HG02798 (cell line): ENCODE measurements around the gene EPM2A.

Experiments
- ATAC-seq: cut with Tn5 transposase; IDR thresholded peaks from one replicate; pipeline ENCODE4 v1.9.1; 2021; ENCODE audit warnings: mild to moderate bottlenecking; ENCODE audit not compliant: unreplicated experiment, poor library complexity

EPM2A gene

DNA sequence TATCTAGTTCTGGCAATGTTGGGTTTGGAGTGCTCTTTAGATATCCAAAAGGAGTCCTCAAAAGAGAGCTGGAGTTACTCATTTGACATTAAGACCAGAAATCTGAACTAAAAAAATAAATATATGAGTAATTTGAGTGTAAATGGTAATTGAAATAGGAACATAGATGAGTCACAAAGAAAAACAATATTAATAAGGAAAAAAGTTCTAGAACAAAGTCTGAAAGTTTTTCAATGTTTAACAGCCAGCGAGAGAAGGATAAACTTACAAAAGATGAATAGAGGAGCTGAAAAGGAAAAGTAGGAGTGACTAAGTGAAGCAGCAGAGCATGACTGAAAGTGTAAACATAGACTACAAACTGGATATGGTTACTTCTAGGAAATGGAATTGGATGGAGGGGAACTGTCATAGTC, 46.8 kb downstream of the EPM2A start:
- no peak for ATAC-seq

DNA sequence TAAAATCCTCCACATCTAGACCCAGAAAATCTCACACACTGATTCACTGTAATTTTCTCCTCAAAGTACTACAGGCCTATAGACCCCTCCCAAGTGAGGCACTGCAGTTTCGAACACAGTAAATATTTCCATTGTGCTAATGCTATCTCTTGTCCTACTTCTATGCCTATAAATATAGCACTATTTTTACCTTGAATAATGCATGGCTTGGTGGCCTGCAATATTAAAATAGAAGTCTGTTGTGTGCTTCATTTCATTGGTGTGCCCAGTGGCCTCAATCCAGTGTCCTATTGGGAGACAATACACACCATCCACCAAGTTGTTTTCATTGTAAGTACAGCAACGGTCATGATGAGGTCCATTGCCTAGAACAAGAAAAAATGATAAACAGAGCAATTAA, 49.4 kb downstream of the EPM2A start:
- no peak for ATAC-seq

DNA sequence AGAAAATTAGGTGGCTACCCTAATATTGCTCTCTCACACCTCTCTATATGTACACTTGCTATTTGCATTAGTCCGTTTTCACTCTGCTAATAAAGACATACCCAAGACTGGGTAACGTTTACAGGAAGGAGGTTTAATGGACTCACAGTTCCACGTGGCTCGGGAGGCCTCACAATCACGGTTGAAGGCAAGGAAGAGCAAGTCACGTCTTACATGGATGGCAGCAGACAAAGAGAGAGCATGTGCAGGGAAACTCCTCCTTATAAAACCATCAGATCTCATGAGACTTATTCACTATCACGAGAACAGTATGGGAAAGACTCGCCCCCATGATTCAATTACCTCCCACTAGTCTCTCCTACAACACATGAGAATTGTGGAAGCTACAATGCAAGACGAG, 53.4 kb downstream of the EPM2A start:
- no peak for ATAC-seq

DNA sequence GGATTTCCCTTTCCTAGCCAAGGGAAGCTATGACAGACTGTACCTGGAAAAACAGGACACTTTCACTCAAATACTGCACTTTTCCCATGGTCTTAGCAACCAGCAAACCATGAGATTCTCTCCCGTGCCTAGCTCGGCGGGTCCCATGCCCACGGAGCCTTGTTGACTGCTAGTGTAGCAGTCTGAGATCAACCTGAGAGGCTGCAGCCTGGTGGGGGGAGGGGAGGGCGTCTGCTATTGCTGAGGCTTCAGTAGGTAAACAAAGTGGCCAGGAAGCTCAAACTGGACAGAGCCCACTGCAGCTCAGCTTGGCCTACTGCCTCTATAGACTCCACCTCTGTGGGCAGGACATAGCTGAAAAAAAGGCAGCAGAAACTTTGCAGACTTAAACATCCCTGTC, 61.8 kb downstream of the EPM2A start:
- no peak for ATAC-seq

DNA sequence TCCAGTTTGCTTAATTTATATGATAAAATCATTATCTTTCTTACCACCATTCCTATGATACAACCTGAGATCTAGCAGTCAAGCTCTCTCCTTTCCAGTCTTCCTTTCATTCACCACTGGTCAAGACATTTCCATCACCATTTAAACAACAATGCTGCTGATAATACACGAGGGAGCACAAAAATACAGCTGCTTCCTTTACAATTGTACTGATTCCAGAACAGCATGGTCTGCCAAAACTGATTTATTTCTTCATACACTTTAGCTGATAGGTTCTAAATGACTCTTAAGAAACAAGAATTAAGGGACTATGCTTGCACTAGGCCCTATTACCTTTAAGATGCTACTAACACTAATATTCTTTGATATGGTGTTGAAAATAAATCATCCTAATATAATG, 65.0 kb downstream of the EPM2A start:
- no peak for ATAC-seq

DNA sequence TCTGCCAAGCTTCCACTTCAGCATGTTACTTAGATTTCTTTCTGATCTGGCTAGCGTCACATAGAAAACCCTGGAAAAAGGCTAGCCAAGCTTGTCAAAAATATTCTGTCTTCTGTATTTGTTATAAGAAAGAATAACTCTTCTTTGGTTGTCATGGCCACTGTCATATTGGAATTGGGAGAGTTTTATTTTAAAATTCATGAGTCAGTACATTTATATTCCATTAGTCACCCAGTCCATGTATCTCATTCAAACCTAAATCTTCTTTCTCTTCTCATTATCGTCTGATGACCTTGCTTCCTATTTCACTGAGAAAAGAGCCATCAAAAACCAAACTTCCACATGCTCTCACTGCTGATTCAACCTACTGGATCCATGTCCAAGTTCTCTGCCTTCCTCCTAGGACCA, 65.7 kb downstream of the EPM2A start:
- ATAC-seq = no peak

DNA sequence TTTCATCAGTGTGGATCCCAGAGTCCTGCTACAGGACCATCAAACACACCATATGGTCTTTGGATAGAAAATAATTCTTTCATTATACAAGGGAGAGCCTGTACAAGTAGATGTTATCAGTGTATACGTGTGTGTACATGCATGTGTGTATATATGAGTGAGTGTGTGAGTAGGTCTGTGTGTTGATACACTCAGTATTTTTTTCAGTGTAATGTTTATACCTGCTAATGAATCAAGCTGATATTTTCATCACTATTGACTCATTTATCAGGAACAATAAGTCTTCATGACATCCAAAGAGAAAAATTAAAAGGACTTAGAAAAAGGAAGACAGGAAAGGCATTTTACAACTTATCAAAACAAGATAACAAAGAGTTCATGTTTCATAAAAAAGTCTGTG, 66.5 kb downstream of the EPM2A start:
- no peak for ATAC-seq

DNA sequence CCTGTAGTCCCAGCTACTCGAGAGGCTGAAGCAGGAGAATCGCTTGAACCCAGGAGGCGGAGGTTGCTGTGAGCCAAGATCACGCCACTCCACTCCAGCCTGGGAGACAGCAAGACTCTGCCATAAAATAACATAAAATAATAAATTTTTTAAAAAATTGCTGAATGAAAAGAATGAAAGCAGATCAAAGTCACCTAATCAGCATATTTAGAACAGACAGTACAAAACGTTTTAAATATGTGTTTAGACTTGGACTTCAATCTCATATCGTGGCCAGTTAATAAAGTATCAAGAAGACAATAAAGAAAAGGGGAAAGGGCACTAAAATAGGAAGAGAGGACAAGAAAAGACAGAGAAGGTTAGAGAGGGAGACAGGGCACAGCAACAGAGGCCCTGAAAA, 74.6 kb downstream of the EPM2A start:
- no peak for ATAC-seq

DNA sequence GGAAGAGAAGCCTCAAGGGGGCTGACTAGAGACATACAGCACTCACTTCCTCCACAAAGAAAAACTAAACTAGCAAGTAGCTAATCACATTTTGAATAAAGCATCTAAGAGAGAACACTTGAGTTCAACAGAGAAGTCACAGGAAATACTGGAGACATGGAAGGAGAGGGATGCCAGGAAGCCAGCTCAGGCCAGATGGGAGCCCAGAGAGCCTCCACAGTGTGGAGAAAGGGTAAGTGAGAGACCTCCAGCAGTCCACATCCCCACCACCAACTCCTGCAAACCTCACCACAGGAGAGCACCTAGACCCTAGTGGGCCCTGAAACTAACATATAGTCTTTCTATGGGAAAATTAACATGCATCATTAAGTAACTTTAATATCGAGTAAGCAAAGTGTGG, 79.2 kb downstream of the EPM2A start:
- ATAC-seq = no peak

DNA sequence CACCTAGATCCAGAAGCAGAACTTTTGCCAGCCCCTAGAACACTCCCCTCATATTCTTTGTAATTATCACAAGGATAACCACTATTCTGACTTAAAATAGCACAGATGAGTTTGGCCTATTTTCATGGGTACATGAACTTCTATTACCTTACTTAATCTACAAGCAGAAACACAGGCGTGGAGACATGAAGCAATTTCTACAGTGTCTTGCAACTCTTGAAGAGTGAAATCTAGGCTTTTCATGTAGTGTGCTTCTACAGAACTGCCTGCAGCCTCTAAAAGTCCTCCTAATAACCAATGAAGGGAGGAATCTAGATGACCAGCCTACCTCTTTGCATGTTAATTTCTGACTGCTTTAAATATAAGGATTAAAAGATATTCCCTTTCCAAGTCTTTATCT, 82.7 kb downstream of the EPM2A start:
- no peak for ATAC-seq

DNA sequence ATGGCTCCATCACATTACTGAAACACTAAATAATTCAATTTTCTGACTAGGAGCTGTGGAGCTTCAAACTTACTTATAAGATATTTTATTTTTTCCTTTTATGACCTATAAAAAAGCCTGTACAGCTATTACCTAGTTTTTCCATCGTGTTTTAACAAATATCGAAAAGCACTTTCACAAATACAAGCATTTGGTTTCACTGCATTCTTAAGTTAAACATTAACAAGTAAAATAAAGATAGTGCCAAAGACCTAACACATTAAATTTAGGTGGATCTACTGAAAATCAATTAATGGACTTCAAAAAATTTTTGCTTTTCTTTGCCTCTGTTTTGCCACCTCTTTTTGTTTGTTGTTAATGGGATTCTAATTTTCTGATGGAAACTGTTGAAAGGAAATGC, 83.3 kb downstream of the EPM2A start:
- ATAC-seq = no peak

DNA sequence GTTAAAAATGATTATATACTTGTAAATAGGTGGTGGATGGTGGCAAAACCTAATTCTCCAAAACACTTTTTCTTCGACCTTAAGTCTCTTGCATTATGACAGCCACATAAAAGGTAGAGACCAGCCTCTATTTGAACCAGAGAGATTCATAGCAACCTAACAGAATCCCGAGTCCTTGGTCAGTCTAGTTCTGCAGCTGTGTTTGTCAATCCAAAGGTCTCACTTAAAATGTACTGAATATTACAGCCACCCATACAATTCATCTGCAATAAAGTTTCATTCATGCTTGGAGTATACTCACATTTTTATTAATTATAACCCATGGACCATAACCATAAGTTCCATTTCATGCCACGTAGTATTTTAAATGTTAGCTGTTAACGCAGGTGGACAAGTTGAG, 87.2 kb downstream of the EPM2A start:
- no peak for ATAC-seq

DNA sequence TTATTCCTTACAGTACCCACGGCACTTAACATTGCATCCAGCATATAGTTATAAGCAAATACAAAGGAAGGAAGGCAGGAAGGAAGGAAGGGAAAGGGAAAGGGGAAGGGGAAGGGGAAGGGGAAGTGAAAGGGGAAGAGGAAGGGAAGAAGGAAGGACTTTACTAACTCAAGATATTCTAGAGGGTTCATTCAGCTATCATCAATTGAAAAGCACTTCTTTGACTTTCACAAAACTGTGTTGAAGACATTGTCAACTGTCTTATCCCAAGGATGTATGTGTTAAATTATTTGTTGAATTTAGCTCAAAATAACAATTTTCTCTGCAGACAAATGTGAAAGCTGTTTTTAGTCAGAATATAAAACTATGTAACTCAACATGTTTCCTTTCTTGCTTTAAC, 87.7 kb downstream of the EPM2A start:
- no peak for ATAC-seq

DNA sequence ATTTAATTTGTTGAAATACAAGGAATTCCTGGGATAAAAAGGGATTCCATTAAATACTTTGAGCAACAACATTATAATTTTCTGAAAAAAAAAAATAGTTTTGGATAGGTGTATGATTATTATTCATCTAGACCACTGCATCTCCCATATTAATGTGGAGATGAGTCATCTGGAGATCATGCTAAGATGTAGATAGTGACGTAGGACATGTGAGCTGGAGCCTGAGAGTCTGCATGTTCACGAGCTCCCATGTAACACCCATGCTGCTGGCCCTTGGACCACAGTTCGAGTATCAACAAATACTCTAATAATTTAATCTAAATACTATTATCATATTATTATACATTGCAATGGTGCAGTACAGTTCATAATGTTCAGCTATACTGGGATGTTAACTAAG, 91.6 kb downstream of the EPM2A start:
- ATAC-seq = no peak

DNA sequence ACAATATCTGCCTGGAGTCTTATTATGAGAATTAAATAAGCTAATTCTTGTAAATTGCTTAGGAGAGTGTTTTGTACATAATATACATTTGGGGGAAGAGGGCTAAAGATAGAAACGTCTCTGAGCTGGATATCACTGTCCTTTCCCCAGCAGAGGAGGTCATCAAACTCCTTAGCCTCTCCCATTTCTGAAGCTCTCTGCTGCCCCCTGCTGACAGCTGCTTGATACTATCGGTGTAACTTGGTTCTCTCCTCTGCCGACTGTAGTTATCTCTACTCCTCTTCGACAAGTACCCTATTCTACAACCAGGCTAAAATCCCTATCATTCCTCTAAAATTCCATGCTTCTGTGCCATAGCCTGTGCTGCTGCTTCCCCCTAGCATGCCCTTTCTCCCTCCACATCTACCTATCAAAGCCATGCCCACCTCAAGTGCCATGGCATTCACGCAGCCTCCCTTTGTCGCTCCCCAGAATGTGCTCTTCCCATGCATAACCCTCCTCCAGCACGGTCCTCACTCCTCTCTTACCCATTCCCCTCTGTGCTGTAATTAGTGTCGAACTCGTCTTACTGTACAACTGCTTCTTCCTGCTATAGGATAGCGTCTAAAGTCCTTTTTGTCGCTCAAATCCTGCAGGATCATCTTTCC, 101.2 kb downstream of the EPM2A start:
- peak; percentile 96 for ATAC-seq

DNA sequence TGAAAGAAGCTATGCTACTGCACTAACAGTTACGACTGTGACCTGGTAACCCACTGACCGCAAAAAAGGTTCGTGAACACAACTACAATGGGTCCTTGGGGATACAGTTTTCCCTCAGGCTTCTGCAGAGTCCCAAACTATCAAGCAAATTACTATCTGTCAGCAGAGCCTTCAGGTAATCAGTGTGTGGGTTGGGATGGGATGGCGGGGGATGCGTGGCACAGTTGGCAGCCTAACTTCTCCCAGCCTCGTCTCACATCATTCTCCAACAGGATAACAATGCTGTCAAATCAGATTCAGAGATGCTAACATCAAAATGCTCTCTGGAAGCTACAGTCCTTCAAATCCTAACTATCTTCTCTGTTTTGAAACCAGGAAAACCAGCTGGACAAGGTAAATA, 102.3 kb downstream of the EPM2A start:
- ATAC-seq = no peak

DNA sequence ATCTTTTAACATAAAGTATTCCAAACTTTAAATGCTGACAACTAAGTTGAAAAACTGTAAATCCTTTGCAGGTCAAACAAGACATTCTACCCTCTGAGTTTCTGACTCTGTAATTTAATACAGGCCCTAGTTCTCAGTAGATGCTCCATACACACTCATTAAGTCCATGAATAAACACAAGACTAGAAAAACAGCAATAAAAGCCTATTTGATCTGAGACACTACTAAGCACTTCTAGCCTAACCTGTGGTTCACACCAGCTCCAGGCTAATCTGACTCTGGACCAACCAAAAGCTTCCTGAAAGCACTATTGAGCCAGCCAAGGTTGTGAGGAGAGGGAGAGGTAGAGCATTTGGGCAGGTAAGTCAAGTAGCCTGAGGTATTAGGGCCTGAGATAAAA, 103.9 kb downstream of the EPM2A start:
- no peak for ATAC-seq

DNA sequence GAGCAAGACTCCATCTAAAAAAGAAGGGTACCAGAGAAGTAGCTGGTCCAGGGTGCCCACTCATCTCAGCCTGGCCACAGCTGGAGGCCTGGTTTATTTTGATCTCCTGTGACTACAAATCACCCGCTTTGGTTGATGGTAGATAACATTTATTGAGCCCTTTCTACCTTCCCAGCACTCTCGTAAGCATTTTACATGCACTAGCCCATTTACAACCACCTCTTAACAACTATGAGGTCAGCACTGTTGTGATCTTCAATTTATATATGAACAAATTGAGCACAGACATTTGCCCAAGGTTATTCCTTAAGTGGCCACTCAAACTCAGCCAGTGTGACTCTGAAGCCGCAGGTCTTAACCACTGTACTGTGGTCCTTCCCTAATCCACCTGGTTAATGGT, 104.7 kb downstream of the EPM2A start:
- ATAC-seq = no peak

DNA sequence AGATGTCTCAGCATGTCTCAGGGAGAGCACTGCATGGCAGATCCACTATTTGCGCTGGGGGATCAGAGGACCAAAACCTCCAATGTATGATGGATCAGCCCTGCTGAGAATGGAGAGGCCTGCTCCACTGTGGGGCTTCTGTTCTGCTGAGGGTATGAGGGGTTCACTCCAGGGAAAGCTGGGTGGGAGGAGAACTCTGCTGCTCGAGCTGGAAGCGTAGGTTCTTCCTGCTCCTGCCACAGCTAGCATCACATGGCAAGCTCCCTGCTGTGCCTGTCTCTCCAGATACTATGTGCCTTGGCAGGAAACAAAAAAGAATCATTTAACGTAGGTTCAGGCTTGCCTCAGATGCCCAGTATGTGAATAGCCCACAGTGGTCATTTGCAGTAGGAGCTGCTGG, 105.8 kb downstream of the EPM2A start:
- ATAC-seq = no peak

DNA sequence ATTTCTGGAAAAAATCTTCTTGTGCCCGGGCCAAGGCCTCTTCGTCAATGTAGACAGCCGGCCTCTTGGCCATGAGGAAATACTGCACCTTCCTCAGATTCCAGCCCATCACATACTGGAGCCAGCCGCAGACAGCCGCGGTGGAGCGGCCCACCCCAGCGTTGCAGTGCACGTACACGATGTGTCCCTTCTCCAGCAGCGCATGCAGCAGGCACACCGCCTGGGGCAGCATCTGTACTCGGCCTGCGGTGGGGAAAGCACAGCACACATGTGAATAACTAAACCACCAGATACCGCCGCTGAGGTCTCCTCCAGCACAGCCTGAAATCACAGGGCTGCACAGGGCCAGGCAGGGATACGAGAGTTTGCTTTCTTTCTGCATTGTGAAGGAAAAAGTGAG, 107.9 kb downstream of the EPM2A start:
- ATAC-seq = no peak

DNA sequence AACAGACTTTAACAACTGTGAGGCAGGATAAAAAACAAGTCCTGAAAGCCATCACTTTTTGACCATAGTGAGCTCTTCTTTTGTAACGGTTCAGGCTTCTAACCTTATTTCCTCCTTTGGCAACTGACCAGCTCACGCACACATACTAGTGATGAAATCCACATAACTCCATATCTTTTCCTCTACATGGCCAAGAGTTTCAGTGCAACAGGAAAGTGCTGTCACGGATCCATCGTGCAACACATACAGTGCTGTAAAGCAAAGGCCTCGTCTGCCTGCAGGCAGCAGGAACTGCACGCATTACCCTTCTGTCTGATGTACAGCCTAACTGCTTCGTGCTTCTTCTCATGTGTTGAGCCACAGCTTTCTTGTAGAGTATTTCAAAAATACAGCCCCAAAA, 108.5 kb downstream of the EPM2A start:
- no peak for ATAC-seq

DNA sequence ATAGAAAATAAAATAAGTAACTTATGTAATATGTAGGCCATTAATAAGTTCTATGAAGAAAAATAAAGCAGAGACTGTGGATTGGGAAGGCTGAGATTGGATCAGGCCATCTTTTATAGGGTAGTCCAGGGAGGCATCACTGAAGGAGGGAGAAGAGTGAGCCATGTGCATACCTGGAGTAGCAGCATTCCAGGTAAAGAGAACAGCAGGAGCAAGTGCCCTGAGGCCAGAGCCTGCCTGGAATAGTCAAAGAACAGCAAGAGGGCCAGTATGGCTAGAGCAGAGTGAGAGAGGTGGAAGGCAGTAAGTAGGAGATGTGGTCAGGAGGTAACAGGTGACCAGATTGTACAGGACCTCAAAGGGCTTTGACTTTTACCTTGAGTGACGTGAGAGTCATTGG, 112.1 kb downstream of the EPM2A start:
- no peak for ATAC-seq

DNA sequence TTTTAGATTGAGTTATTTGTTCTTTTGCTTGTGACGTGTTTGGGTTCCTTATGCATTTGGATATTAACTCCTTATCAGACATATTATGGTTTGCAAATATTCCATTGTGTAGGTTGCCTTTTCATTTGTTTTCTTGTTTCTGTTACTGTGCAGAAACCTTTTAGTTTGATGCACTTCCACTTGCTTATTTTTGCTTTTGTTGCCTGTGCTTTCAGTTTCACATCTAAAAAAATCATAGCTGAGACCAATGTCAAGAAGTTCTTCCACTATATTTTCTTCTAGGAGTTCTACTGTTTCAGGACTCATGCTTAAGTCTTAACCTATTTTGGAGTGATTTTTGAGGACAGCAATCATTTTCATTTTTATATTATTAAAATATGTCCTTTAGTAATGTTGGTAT, 113.5 kb downstream of the EPM2A start:
- peak; percentile 76 for ATAC-seq
